HG02571 (cell line): ENCODE results near the gene TAT.
"Not testable (repeated sequence)": the region's sequence is repeated elsewhere in the genome, so short reads cannot be mapped to it uniquely, and the experiment has no call there.

Source experiments
- ATAC-seq: cut with Tn5 transposase; IDR thresholded peaks from one replicate; pipeline ENCODE4 v1.9.1; 2021; ENCODE audit warnings: mild to moderate bottlenecking, moderate library complexity; ENCODE audit not compliant: unreplicated experiment

Gene TAT

DNA sequence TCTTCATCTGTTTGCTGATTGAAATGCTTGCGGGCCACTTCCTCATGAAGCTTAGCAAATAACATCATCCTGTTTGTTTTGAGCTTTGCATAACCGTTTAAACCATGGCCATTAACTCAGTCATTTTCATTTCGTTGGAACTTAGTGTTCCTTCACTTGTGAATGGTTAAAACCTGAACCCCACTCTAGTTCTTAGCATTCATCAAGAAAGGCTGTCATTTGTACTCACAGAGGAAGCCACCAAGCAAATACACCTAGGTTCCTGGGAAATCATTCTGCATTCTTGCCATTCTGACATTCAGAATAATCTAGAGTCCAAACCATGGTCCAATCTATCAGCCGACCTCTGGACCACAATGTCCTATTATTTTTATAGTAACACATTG lies 8.4 kb upstream of the TAT start:
- ATAC-seq, result no peak

DNA sequence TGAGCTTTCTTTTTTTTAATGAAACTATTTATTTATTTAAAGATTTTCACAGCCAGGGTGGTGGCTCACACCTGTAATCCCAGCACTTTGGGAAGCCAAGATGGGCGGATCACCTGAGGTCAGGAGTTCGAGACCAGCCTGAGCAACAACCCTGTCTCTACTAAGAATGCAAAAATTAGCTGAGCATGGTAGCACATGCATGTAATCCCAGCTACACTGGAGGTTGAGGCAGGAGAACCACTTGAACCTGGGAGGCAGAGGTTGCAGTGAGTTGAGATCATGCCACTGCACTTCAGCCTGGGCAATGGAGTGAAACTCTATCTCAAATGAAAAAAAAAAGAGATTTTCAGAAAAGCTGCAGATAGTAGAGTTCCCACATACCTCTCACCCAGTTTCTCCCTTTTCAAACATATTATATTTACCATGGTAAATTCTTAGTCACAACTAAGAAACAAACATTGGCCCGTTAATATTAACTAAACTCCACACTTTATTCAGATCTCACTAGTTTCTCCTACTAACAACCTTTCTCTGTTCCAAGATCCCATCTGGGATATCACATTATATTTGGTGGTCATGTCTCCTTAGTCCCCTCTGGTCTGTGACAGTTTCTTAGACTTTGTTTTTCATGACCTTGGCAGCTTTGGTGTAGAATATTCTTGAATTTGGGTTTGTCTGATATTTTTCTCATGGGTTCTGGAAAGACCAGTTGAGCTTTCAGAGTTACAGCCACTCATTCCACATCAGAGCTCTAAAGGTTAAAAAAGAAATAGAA lies 7.8 kb upstream of the TAT start:
- no peak for ATAC-seq

DNA sequence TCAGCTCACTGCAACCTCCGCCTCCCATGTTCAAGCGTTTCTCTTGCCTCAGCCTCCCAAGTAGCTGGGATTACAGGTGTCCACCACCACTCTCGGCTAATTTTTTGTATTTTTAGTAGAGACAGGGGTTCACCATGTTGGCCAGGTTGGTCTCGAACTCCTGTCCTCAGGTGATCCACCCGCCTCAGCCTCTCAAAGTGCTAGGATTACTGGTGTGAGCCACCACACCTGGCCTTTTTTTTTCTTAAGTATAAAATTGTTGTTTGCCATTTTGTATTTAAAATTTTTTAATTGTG lies 5.6 kb upstream of the TAT start:
- ATAC-seq, result not testable (repeated sequence)

DNA sequence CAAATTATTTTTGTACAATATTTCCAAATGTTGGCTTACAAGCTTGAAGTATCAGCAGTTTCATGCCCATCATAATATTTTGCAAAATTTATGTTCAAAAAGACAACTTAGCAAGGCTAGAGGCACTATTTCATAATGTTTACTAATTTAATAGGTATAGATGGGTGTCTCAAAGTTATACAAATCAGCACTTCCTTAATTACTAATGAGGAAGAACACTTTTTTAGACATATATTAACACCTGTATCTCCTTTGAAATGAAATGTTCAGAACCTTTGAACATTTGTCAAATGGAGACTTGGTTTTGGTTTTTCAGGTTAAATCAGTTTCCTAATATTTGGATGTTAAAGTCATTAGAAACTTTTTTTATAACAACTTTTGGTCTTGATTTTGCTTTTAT lies 2.2 kb downstream of the TAT start:
- no peak for ATAC-seq

DNA sequence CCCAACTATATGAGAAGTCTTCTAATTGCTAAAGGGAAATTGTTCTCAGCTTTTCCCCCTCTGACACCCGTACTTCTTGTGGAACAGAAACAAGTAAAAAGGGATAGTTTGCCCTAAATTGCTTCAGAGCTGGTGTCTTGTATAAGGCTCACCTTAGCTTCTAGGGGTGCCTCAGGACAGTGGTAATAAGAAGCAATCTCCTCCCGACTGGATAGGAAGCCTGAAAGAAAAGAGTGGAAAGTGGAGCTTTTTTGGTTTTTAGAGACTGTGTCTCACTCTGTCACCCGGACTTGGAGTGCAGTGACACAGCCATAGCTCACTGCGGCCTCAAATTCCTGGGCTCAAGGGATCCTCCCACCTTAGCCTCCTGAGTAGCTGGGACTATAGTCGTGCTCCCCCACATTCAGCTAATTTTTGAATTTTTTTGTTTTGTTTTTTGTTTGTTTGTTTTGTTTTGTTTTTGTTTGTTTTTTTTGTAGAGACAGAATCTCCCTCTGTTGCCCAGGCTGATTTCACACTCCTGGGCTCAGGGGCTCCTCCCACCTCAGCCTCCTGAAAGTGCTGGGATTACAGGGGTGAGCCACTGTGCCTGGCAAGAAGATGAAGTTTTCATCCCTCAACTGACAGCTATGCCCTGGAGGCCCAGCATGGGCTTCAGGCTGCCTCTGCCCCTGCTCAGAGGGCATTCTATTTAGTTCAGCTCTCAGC lies 3.4 kb downstream of the TAT start:
- no peak for ATAC-seq

DNA sequence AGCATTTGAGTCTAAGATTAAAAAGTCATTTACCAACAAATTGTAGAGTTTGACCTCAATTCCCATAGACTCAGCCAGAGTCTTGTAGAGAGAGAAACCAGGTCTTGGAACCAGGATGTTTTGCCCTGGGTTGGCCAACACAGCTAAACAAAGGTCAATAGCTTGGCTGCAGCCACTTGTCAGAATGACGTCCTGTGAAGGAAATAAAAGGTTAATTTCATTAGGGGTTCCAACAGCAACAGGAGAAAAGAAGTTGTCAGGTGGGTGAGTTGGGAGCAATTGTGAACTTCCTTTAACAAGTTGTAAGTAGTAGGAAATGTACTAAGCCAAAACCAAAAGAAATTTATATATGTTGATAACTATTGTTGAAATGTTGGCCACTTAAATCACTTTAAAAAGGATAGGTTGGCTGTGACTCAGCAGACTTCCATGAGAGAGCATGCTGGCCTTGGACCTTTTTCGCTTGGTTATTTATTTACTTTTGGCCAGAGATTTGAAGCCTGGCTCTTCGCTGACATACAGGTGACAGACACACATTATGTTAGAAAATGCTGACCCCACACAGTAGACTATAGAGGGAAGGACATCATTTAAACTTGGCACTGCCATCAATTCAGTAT lies 4.3 kb downstream of the TAT start:
- ATAC-seq, result no peak

DNA sequence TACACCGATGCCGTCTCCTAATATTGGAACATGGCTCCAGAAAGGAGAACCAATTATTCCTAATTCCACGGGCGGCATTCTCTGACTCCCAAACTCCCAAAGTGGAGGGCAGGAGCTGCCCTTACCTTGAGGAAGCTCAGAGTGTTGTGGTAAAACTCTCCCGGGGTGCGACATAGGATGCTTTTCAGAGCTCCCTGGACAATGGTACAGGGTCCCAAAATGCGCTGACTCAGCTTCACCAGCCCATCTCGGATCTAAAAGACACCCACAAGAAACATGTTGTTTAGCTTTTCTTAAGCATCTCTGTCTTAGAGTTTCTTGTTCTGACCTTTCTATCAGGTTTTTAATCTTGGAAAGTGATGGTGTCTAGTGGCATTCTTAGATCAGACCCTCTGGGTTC lies 6.7 kb downstream of the TAT start:
- ATAC-seq, result no peak

DNA sequence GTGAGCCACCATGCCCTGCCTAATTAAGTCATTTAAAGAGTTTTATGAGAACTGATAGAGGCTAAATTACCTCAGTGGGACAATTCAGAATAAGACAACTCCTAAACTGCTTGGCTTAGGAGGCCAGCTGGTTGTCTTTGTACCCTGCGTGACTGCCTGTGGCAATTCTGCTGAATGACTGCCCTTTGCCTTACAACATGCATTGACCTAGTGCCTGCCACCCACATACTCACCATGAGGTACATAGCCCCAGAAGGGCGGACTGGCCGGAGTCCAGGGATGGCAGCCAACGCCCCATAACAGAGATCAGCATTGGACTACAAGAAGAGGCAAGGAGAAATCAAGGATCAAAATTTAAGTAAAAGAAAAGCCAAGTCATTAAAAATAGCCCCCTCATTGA lies 7.3 kb downstream of the TAT start:
- no peak for ATAC-seq

DNA sequence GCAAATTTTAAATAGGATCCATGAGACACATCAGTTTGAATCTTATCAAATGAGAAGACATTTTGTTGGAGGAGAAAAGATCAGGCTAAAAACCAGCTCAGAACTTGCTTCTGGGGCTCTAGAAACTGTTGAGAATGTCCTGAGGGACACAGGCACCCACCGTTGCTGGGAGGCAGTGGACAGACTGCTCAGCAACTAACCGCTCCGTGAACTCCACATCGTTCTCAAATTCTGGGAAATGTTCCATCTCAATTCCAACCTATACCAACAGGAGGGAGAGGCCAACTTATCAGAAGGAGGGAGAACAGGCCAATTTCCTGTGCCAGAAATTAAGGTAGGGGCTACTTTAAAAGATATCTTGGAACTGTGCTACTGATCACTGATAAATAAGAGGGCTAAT lies 8.3 kb downstream of the TAT start:
- no peak for ATAC-seq

DNA sequence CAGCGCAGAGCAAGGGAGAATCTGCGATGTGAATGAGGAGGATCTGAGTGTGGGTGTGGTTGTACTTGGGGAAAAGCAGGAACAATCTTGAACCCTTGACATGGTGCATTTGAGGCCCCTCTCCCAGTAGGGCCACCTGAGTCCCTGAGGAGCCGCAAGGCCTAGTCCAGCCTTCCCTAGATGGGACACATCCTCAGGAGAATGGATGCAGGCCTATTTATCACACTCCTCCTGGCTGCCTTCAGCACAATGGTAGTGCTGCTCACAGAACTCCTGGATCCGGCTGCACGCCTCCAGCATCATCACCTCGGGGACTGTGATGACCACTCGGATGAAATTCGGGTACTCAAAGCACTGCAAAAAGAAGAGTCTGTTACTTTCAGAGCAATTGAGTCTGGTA lies 9.0 kb downstream of the TAT start:
- ATAC-seq, result no peak

DNA sequence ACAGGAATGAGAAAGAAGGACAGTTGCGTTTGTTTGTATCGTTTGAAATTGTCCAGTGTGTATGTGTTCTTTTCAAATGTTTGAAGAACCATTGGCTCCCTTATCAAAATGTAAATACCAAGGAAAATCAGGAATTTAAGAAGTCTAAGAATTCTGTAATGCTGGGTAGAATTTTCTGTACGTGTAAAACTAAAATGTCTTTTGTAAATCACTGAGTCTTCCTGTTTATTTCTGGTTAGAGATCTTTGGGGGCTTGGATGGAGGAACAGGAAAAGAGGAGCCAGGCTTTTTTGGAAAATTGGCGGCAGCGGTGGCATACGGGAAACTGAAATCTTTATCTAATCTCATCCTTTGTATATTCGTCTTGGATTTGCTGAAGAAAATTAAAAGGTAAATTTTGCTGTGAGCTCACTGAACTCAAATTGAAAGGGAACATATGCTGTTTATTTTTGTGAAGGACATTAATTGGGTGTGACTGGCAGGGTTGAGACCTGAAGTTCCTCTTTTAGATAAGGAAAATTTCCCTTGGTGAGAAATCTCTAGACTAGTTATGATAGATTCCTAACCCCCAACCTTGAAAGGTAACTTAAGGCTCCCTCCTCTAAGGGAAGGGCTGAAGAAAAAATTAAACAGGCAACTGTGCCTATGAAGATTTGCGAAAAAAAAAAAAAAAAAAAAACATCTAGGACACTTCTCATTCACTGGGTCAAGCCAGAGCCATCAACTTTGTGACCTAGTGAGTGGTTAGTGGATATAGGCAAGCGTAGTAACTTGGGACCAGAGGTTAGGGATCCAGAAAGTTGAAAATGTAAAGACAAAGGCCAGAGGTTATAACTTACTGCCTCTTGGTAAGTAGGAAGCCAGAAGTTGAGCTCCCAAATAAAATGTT lies 10.8 kb downstream of the TAT start:
- ATAC-seq, result no peak

DNA sequence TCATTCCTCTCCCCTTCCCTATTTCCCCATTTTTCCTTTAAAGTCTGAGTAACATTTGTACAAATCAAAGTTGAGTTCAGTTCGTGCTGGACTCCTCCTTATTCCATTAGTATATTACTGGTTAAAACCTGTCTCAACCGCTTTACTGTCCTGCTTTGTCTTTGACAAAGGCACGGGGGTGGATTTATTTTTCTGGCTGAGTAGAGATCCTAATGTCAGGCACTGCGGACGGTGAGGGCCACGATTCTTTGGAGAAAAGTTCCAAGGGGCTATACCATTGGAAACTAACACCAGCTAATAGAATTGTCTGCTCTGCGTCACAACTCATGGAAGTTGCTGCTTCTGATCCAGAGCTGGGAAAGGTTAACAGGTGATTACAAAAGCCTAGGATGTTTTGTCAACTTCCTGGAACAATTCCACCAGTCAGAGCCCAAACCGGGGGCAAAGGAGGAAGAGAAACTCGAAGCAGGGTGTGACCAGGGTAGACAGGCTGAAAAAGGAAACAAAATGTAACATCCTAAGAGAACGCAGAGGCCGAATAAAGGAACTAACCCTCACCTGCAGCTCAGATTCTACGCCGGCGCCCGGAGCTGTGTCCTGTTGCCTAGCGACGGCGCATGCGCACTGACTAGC lies 12.4 kb downstream of the TAT start:
- ATAC-seq, result no peak

DNA sequence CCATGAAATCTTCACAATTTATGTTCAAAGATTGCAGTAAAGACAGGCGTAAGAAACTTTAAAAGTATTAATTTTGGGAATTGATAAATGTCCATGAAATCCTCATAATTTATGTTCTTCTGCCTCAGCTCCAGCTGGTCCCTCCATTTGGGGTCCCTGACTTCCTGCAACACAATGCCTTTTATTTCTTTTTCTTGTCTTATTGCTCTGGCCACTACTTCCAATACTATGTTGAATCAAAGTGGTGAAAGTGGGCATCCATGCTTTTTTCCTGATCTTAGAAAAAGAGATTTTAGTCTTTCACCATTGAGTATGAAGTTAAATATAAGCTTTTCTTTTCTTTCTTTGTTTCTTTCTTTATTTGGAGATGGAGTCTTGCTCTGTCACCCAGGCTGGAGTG lies 14.3 kb downstream of the TAT start:
- ATAC-seq, result no peak

DNA sequence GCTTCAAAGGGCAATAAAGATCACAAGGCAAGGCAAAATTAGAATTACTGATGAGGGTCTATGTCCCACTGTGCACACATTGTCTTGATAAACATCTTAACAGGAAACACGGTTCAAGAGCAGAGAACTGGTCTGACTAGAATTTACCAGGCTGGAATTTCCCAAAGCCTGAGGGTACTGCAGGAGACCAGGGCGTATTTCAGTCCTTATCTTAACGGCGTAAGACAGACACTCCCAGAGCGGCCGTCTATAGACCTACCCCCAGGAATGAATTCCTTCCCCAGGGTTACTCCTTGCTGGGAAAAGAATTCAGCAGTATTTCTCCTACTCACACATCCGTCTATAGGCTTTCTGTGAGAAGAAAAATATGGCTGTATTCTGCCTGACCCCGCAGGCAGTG lies 15.0 kb downstream of the TAT start:
- not testable (repeated sequence) for ATAC-seq

DNA sequence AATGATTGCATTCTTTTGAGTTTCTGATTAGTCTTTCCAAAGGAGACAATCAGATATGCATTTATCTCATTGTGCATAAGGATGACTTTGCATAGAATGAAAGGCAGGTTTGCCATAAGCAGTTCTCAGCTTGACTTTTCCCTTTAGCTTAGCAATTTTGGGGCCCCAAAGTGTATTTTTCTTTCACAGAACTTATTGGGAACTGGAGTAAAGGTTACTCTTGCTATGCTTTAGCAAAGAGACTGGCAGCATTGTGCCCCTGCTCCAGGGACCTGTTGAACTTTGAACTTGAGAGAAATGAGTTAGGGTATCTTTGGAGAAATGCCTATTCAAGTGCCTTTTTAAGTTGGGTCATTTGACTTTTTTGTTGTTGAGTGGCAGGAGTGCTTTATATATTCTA lies 17.0 kb downstream of the TAT start:
- no peak for ATAC-seq

DNA sequence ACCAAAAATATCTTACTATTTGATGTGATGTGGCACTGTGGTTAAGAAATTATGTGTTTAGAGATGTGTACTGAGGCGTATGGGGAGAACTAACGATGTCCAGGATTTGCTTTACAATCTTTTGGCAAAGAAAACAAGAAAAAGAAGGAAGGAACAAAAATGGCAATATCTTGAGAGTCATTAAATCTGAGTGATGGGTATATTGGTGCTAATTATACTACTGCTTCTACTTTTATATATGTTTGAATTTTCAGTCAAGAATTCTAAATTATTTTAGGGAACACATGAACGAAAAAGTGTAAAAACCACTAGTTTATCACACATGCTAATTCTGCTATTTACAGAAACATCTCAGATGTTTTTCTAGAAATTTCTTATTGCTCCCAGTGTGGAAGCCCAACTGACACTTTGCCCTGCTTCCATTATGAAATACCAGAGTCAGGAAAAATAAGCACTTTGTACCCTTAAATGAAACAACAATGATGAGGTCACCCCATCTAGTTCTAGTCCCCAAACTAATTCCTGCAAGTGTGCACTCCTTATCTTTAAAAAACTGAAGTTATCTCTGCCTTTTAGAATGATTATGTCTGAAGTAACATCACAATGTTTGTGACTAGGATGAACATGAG lies 18.8 kb downstream of the TAT start:
- ATAC-seq, result no peak

DNA sequence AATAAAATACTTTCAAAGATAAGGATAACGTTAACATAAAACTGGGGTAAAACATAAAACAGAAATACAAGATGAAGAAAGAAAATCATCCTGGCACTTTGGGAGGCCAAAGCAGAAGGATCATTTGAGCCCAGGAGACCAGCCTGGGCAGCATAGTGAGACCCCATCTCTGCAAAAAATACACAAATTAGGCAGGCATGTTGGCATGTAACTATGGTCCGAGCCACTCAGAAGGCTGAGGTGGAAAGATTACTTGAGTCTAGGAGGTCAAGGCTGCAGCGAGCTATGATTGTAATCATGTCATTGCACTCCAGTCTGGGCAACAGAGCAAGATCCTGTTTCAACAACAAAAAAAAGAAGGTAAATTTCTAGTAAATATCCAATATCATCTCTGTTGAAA lies 19.6 kb downstream of the TAT start:
- no peak for ATAC-seq

DNA sequence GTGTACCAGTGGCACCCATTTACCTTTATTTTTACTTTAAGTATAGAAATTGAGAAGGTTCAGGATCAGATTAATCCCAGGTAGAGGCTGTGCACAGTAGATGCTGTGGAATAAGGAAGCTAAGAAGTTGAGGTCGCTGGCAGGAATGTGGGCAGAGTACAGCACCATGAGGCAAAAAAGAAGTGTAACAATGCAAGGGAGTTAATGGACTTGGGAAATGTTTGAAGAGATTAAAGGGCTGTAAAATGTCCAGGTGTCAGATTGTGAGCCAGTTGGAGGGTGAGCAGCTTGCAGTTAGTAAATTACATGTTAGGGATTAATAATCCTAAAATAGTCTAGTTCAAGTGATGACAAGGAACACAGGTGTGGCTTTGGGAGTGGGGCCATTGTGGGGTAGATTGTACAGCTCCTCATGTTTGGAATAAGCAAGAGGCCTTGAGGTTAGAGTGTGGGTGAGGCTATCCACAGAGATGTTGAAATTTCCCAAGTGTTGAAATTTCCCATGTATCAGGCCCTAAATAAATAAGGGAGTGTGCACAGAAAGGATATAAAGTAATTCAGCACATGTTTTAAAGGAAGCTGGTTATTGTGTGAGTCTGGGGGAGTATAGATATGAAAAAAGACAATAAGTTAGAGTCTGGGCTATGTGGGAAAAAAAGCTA lies 21.5 kb downstream of the TAT start:
- ATAC-seq, result no peak

DNA sequence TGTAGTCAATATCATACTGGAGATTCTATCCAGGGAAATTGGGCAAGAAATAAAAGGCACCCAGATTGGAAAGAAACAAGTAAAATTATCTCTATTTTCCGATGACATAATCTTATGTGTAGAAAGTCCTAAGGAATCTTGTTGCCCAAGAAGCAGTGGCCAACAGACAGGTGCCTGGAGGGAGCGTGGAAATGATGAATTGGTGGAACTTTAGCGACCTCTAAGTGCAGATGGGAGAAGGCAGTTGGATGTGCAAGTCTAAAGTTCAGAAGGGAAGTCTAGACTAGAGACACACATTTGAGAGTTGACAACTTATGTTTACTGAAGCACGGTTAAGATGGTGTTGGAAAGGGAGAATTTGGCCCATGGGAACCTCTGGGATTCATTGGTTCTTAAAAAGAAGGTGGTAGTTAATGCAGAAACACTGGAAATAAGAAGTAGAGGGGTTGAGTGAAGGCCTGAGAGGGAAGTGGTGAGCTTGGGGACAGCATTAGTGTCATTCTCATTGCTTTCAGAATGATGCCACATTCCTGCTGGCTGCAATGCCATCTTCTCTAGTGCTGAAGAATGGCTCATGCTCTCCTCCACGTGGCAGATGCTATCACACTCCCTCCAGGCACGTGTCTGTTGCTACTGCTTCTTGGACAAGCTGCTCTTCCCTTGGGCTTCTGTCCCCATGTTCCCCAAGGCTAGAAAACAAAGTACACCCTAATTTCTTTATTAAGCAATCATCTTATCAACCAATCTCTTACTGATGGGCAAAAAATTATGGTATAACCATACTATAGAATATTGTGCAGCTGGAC lies 24.0 kb downstream of the TAT start:
- ATAC-seq, result no peak
